HFFc6 (cell line): ENCODE results near the gene COIL. TPM values are rescaled to one million over a fixed set of nuclear protein-coding genes. Genes with fewer than 3 reads are reported as not detected.
"Not testable (repeated sequence)": the region's sequence is repeated elsewhere in the genome, so short reads cannot be mapped to it uniquely, and the experiment has no call there.

ENCODE experiments used
- DNase-seq: peaks from one replicate; pipeline ENCODE4 v3.0.0-alpha.2; 2018
- H3K27ac Mint-ChIP-seq: 2 replicates; pipeline ENCODE4 v1.8.0; 2020; ENCODE audit warnings: mild to moderate bottlenecking, mixed read lengths
- H3K27me3 Mint-ChIP-seq: 2 replicates; pipeline ENCODE4 v1.8.0; 2021; ENCODE audit warnings: mild to moderate bottlenecking, moderate library complexity, mixed read lengths; ENCODE audit not compliant: insufficient read depth
- H3K36me3 Mint-ChIP-seq: 2 replicates; pipeline ENCODE4 v1.8.0; 2021; ENCODE audit warnings: low read depth, mixed read lengths
- H3K4me1 Mint-ChIP-seq: 2 replicates; pipeline ENCODE4 v1.8.0; 2020; ENCODE audit warnings: low read depth, mixed read lengths
- H3K4me3 Mint-ChIP-seq: 2 replicates; pipeline ENCODE4 v1.8.0; 2020; ENCODE audit warnings: mild to moderate bottlenecking, moderate library complexity, mixed read lengths
- H3K9me3 Mint-ChIP-seq: 2 replicates; pipeline ENCODE4 v1.8.0; 2020; ENCODE audit warnings: mild to moderate bottlenecking, mixed read lengths
- CTCF ChIP-seq: fragments of 200-600 bp; sonication (generic); IDR thresholded peaks from 2 replicates; pipeline ENCODE4 v1.5.0; 2021; ENCODE audit warnings: antibody characterized with exemption, mild to moderate bottlenecking
- total RNA-seq, 6 experiments: library from RNA; stranded (reverse); fragmentation: NEBNext Ultra II Directional; extraction: Animal tissue kit (Norgen Biotek cat#: 25700); gene quantifications; 2 replicates in 1 of 6; 3 replicates in 5 of 6; pipeline ENCODE4 v1.2.3, GENCODE V29; 2021

The COIL gene
- total RNA-seq, 6 experiments from 2014 or later = 13.6 to 16.4 (median 16.2) TPM

GRCh38 chr17:56983366-56983765, 22.5 kb upstream of the COIL start:
- DNase-seq = no peak
- H3K4me1 Mint-ChIP-seq = peaks cover 11% of the 10 kb centered on the region
- peaks cover 3% of the 10 kb centered on the region; the same call in 1 of the 2 replicates for H3K36me3 Mint-ChIP-seq
- no peaks in the 10 kb centered on the region for H3K9me3 Mint-ChIP-seq
- H3K4me3 Mint-ChIP-seq = no peak overlapping the region
- no peak for TF ChIP-seq CTCF
- H3K27me3 Mint-ChIP-seq = no peaks in the 10 kb centered on the region; the same call in 1 of the 2 replicates
- no peak overlapping the region for H3K27ac Mint-ChIP-seq

- Mint-ChIP-seq H3K36me3 (peaks cover 3% of the 10 kb centered on the region; the same call in 1 of the 2 replicates), H3K27ac (no peak overlapping the region)
Measured at GRCh38 chr17:56982312-56982711, 21.5 kb upstream of the COIL start.

GRCh38 chr17:56980526-56980925, 19.7 kb upstream of the COIL start:
- H3K27ac Mint-ChIP-seq, H3K27me3 Mint-ChIP-seq, H3K9me3 Mint-ChIP-seq, H3K36me3 Mint-ChIP-seq, DNase-seq, H3K4me3 Mint-ChIP-seq: not testable (repeated sequence)
- H3K4me1 Mint-ChIP-seq = peaks cover 18% of the 10 kb centered on the region

More at GRCh38 chr17:56982312-56982711, 21.5 kb upstream of the COIL start:
- Mint-ChIP-seq H3K4me3 (no peak overlapping the region), H3K27me3 (no peaks in the 10 kb centered on the region; the same call in 1 of the 2 replicates), H3K9me3 (no peaks in the 10 kb centered on the region), H3K4me1 (peaks cover 15% of the 10 kb centered on the region)
- no peak for TF ChIP-seq CTCF
- DNase-seq = no peak

- H3K27ac Mint-ChIP-seq = peak overlapping the region; percentile 79
- DNase-seq = no peak
- no peaks in the 10 kb centered on the region for H3K9me3 Mint-ChIP-seq
- peaks cover 18% of the 10 kb centered on the region for H3K4me1 Mint-ChIP-seq
- H3K4me3 Mint-ChIP-seq = peak overlapping the region; percentile 97
- TF ChIP-seq CTCF = no peak
- H3K27me3 Mint-ChIP-seq = peaks cover 2% of the 10 kb centered on the region; the same call in 1 of the 2 replicates
- no peaks in the 10 kb centered on the region for H3K36me3 Mint-ChIP-seq
Measured at GRCh38 chr17:56979091-56979480, 18.2 kb upstream of the COIL start.

- peak overlapping the region; percentile 97 for H3K4me3 Mint-ChIP-seq
- H3K27ac Mint-ChIP-seq = peak overlapping the region; percentile 79
Measured at GRCh38 chr17:56978441-56979090, 17.7 kb upstream of the COIL start.

More at GRCh38 chr17:56978441-56979090, 17.7 kb upstream of the COIL start:
- Mint-ChIP-seq H3K9me3 (no peaks in the 10 kb centered on the region), H3K4me1 (peaks cover 18% of the 10 kb centered on the region), H3K36me3 (no peaks in the 10 kb centered on the region), H3K27me3 (peaks cover 2% of the 10 kb centered on the region; the same call in 1 of the 2 replicates)
- no peak for DNase-seq
- no peak for TF ChIP-seq CTCF
